ENCODE results near the gene DPM1.
A peak's percentile ranks its signal among the peaks of the same experiment; 100 is the strongest.

The DPM1 gene

GRCh38 chr20:50909413-50909812 is 48.9 kb downstream of the DPM1 start:
- Mint-ChIP-seq H3K4me1 (ENCODE audit: low read depth) (peaks cover 34% of the 10 kb centered on the region), H3K36me3 (ENCODE audit: low read depth) (peaks cover 17% of the 10 kb centered on the region), H3K27ac (no peak overlapping the region), H3K9me3 (no peaks in the 10 kb centered on the region), H3K27me3 (ENCODE audit: low read depth) (no peaks in the 10 kb centered on the region), H3K4me3 (no peak overlapping the region)

GRCh38 chr20:50904067-50904570 is 54.2 kb downstream of the DPM1 start:
- no peaks in the 10 kb centered on the region for H3K27me3 Mint-ChIP-seq (ENCODE audit: low read depth)
- no peak overlapping the region for H3K4me3 Mint-ChIP-seq
- peaks cover 15% of the 10 kb centered on the region for H3K36me3 Mint-ChIP-seq (ENCODE audit: low read depth)
- H3K27ac Mint-ChIP-seq = no peak overlapping the region
- peaks cover 5% of the 10 kb centered on the region for H3K4me1 Mint-ChIP-seq (ENCODE audit: low read depth)
- H3K9me3 Mint-ChIP-seq = no peaks in the 10 kb centered on the region

DNA sequence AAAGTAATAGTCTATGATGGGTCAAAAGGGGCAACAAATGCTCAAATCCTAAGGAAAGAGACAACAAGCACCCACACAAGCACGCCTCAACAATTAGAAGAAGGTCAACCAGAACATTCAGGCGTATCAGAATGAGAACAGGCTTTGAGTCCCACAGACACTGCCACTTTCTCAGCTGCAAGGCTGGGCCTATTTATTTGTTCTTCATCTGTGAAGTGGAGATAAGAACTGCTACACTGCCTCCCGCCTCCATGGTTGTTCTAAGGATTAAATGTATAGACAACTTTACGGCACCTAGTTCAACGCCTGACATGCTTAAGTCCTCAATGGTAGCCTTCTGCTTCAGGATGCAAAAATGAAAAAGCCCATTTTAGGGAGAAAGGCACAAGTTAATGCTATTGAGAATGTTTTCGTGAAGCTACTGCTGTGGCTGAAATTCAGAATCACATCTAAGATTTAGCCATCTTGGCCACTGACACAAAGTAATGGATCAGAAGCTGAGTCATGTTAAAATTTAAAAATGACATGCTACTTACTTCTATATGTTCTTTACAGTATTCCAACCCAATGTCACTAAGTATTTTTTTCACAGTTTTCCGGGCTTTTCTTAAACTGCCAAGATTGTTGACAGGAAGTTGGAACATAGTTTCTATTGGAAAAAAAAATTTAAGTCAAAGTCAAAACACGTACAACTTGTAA is 54.8 kb downstream of the DPM1 start:
- Mint-ChIP-seq H3K9me3 (no peaks in the 10 kb centered on the region), H3K4me3 (no peak overlapping the region), H3K36me3 (ENCODE audit: low read depth) (peaks cover 15% of the 10 kb centered on the region), H3K4me1 (ENCODE audit: low read depth) (peaks cover 5% of the 10 kb centered on the region), H3K27me3 (ENCODE audit: low read depth) (no peaks in the 10 kb centered on the region), H3K27ac (no peak overlapping the region)

DNA sequence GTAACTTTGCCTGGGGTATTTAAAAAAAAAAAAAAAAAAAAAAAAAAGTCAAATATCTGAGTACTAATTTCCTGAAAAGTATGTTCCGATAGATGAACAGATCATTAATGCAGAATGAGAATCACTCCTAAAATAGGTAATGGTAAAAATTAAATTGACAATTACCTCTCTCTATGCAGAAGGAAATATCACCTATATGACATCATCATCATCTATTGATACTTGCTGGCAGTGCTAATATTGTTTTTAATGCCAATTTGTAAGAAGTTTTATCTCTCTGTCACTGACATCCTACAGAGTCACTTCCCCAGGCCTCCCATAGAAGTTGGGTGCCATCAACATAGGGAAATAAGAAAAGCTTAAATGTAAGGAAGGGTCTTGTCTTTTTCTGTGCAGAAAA is 57.0 kb downstream of the DPM1 start:
- Mint-ChIP-seq H3K4me1 (ENCODE audit: low read depth) (peaks cover 3% of the 10 kb centered on the region), H3K4me3 (no peak overlapping the region), H3K36me3 (ENCODE audit: low read depth) (peaks cover 25% of the 10 kb centered on the region), H3K27ac (no peak overlapping the region), H3K27me3 (ENCODE audit: low read depth) (no peaks in the 10 kb centered on the region), H3K9me3 (no peaks in the 10 kb centered on the region)

DNA sequence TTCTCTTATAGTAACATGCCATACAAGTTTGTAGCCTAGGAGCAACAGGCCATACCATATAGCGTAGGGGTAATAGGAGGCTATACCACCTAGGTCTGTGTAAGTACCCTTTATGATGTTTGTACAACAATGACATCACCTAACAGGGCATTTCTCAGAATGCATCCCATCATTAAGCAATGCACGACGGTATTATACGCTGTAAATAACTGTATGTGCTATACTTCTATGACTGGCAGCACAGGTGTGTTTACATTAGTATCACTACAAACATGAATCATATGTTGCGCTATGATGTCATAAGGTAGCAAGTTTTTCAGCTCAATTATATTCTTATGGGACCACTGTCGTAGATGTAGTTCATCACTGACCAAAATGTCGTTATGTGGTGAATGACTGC is 58.1 kb downstream of the DPM1 start:
- peaks cover 3% of the 10 kb centered on the region for H3K4me1 Mint-ChIP-seq (ENCODE audit: low read depth)
- H3K27me3 Mint-ChIP-seq (ENCODE audit: low read depth) = no peaks in the 10 kb centered on the region
- no peak overlapping the region for H3K27ac Mint-ChIP-seq
- peaks cover 25% of the 10 kb centered on the region for H3K36me3 Mint-ChIP-seq (ENCODE audit: low read depth)
- H3K9me3 Mint-ChIP-seq = no peaks in the 10 kb centered on the region
- H3K4me3 Mint-ChIP-seq = no peak overlapping the region

- H3K36me3 Mint-ChIP-seq (ENCODE audit: low read depth) = peaks cover 35% of the 10 kb centered on the region
- H3K4me1 Mint-ChIP-seq (ENCODE audit: low read depth) = peaks cover 6% of the 10 kb centered on the region
- no peak overlapping the region for H3K27ac Mint-ChIP-seq
- no peaks in the 10 kb centered on the region for H3K9me3 Mint-ChIP-seq
- H3K4me3 Mint-ChIP-seq = no peak overlapping the region
- no peaks in the 10 kb centered on the region for H3K27me3 Mint-ChIP-seq (ENCODE audit: low read depth)
Observed at GRCh38 chr20:50898475-50898874, 59.9 kb downstream of the DPM1 start.

GRCh38 chr20:50895111-50895830 is 63.1 kb downstream of the DPM1 start:
- H3K27me3 Mint-ChIP-seq (ENCODE audit: low read depth) = no peaks in the 10 kb centered on the region
- H3K4me1 Mint-ChIP-seq (ENCODE audit: low read depth) = peaks cover 12% of the 10 kb centered on the region
- H3K27ac Mint-ChIP-seq = no peak overlapping the region
- H3K9me3 Mint-ChIP-seq = no peaks in the 10 kb centered on the region
- peaks cover 42% of the 10 kb centered on the region for H3K36me3 Mint-ChIP-seq (ENCODE audit: low read depth)
- no peak overlapping the region for H3K4me3 Mint-ChIP-seq

DNA sequence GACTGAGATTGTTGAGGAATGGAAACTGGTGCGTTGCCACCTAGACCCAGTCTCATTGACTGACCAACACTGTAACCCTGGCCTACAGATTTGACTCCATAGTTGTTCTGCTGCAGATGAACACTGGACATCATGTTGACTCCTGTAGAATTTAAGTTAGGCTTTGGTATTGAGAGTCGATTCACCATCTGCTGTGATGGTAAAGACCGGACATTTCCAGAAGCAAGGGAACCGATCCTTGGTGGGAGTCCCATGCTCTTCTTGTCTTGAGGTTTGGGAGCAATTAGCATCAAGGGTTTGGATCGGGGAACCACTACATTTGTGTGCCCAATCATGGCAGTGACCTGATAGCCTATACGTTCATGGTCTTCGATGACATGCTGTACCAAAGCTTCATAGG is 64.7 kb downstream of the DPM1 start:
- H3K9me3 Mint-ChIP-seq = no peaks in the 10 kb centered on the region
- peaks cover 12% of the 10 kb centered on the region for H3K4me1 Mint-ChIP-seq (ENCODE audit: low read depth)
- no peak overlapping the region for H3K4me3 Mint-ChIP-seq
- H3K27ac Mint-ChIP-seq = no peak overlapping the region
- peaks cover 51% of the 10 kb centered on the region for H3K36me3 Mint-ChIP-seq (ENCODE audit: low read depth)
- H3K27me3 Mint-ChIP-seq (ENCODE audit: low read depth) = no peaks in the 10 kb centered on the region

DNA sequence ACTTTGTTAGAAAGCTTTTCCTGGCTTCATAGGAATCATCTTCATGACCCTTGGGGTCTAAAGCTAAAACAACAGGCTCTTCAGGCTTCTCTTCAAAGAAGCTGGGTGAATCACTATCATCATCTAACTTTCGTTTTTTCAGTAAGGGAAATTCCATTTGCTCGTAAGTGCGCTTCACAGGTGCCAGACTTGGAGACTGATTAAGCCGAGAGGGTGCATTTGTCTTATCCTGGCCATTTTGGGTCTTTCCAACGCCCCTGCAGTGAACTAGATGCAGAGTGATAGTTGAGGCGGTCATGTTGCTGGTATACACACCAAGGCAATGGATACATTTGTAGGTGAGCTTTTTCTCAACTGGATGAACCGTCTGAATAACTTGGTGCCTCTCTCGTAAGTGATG is 65.9 kb downstream of the DPM1 start:
- H3K9me3 Mint-ChIP-seq = no peaks in the 10 kb centered on the region
- peaks cover 12% of the 10 kb centered on the region for H3K4me1 Mint-ChIP-seq (ENCODE audit: low read depth)
- H3K4me3 Mint-ChIP-seq = no peak overlapping the region
- H3K27me3 Mint-ChIP-seq (ENCODE audit: low read depth) = no peaks in the 10 kb centered on the region
- H3K27ac Mint-ChIP-seq = peak overlapping the region; percentile 20
- H3K36me3 Mint-ChIP-seq (ENCODE audit: low read depth) = peaks cover 48% of the 10 kb centered on the region

DNA sequence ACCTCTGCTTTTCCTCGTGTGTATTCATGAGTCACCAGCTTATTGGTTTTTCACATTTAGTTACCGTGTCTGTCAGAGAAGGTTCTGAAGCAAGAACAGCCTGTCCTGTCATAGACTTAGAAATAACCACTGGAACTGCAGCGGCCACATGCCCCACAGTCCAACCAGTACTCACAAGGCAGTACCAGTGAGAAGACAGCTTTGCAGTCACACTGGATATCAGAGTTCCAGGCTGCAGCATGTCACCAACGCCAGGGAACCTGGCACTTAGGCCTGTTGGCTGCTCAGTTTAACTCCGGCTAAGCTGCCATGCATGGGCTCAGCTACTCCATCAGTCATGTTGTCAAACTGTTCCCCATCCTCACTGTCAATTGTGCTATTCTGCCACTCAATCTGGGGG is 67.2 kb downstream of the DPM1 start:
- peaks cover 12% of the 10 kb centered on the region for H3K4me1 Mint-ChIP-seq (ENCODE audit: low read depth)
- H3K4me3 Mint-ChIP-seq = no peak overlapping the region
- H3K27ac Mint-ChIP-seq = no peak overlapping the region
- H3K36me3 Mint-ChIP-seq (ENCODE audit: low read depth) = peaks cover 43% of the 10 kb centered on the region
- H3K9me3 Mint-ChIP-seq = no peaks in the 10 kb centered on the region
- H3K27me3 Mint-ChIP-seq (ENCODE audit: low read depth) = no peaks in the 10 kb centered on the region

- Mint-ChIP-seq H3K27me3 (ENCODE audit: low read depth) (no peaks in the 10 kb centered on the region), H3K27ac (no peak overlapping the region), H3K4me1 (ENCODE audit: low read depth) (peaks cover 4% of the 10 kb centered on the region), H3K9me3 (no peaks in the 10 kb centered on the region), H3K36me3 (ENCODE audit: low read depth) (peaks cover 26% of the 10 kb centered on the region), H3K4me3 (no peak overlapping the region)
Observed at GRCh38 chr20:50887576-50887975, 70.8 kb downstream of the DPM1 start.

- Mint-ChIP-seq H3K27ac (no peak overlapping the region), H3K9me3 (no peaks in the 10 kb centered on the region), H3K27me3 (ENCODE audit: low read depth) (no peaks in the 10 kb centered on the region), H3K4me1 (ENCODE audit: low read depth) (no peaks in the 10 kb centered on the region), H3K4me3 (no peak overlapping the region), H3K36me3 (ENCODE audit: low read depth) (peaks cover 14% of the 10 kb centered on the region)
Observed at GRCh38 chr20:50886184-50886790, 72.0 kb downstream of the DPM1 start.

DNA sequence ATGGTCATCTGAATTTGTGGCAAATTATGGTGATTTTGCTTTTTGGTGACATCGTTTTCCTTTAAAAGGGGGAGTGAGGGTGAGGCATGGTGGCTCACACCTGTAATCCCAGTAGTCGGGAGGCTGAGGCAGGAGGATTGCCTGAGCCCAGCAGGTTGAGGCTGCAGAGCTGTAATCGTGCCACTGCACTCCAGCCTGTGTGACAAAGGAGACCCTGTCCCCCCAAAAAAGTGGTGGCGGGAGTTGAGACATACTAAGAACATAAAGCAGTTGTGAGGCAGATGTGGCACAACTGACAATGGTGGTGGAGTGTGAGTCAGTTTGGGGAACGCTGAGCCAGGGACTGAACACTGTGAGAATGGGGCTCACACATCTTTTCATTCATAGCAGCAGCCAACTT is 72.6 kb downstream of the DPM1 start:
- no peak overlapping the region for H3K4me3 Mint-ChIP-seq
- no peaks in the 10 kb centered on the region for H3K27me3 Mint-ChIP-seq (ENCODE audit: low read depth)
- H3K4me1 Mint-ChIP-seq (ENCODE audit: low read depth) = no peaks in the 10 kb centered on the region
- no peak overlapping the region for H3K27ac Mint-ChIP-seq
- H3K9me3 Mint-ChIP-seq = no peaks in the 10 kb centered on the region
- H3K36me3 Mint-ChIP-seq (ENCODE audit: low read depth) = peaks cover 14% of the 10 kb centered on the region

- H3K9me3 Mint-ChIP-seq = no peaks in the 10 kb centered on the region
- H3K27ac Mint-ChIP-seq = no peak overlapping the region
- H3K4me1 Mint-ChIP-seq (ENCODE audit: low read depth) = no peaks in the 10 kb centered on the region
- H3K27me3 Mint-ChIP-seq (ENCODE audit: low read depth) = no peaks in the 10 kb centered on the region
- H3K36me3 Mint-ChIP-seq (ENCODE audit: low read depth) = peaks cover 12% of the 10 kb centered on the region
- H3K4me3 Mint-ChIP-seq = no peak overlapping the region
Observed at GRCh38 chr20:50885068-50885467, 73.3 kb downstream of the DPM1 start.
